ENCODE data around the gene ITIH1.

- TF ChIP-seq CTCF (IDR thresholded peaks at IDR 0.05) (no peak), POLR2A (IDR thresholded peaks at IDR 0.05) (no peak), POLR2AphosphoS5 (IDR thresholded peaks at IDR 0.05) (no peak)
Measured at GRCh38 chr3:52811452-52812011, 34.1 kb downstream of the ITIH1 start.
